OCI-LY7 (cell line): ENCODE results near the gene SEMA5A.

ENCODE experiments used
- EZH2phosphoT487 ChIP-seq: fragments of 200-600 bp; sonication (generic); IDR thresholded peaks from 2 replicates; pipeline ENCODE4 v1.6.1; 2018; ENCODE audit warnings: low read depth, borderline replicate concordance, mild to moderate bottlenecking, mixed run types, antibody characterized with exemption, low read length, moderate library complexity, mixed read lengths
- TF ChIP-seq, protein P1 (sequence below): fragments of 200-600 bp; sonication (generic); conservative IDR thresholded peaks from 2 replicates; pipeline ENCODE4 v1.5.1; 2014; ENCODE audit warnings: mild to moderate bottlenecking, antibody characterized with exemption, low read length, moderate library complexity, mixed read lengths

- TF ChIP-seq, protein P1, sequence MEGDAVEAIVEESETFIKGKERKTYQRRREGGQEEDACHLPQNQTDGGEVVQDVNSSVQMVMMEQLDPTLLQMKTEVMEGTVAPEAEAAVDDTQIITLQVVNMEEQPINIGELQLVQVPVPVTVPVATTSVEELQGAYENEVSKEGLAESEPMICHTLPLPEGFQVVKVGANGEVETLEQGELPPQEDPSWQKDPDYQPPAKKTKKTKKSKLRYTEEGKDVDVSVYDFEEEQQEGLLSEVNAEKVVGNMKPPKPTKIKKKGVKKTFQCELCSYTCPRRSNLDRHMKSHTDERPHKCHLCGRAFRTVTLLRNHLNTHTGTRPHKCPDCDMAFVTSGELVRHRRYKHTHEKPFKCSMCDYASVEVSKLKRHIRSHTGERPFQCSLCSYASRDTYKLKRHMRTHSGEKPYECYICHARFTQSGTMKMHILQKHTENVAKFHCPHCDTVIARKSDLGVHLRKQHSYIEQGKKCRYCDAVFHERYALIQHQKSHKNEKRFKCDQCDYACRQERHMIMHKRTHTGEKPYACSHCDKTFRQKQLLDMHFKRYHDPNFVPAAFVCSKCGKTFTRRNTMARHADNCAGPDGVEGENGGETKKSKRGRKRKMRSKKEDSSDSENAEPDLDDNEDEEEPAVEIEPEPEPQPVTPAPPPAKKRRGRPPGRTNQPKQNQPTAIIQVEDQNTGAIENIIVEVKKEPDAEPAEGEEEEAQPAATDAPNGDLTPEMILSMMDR, result no peak
- no peak for TF ChIP-seq EZH2phosphoT487
Observed at GRCh38 chr5:9553561-9553960, 7.7 kb upstream of the SEMA5A start.
